Body of pancreas (tissue), 4 donors: ENCODE measurements around the gene GLT6D1.

ENCODE experiments used
- CTCF ChIP-seq, 7 experiments: fragments of 450-650 bp in 4 of 7; fragments of 200-600 bp in 3 of 7; sonication (generic) in 3 of 7; IDR thresholded peaks; one replicate each; pipeline ENCODE4 v1.5.1; 2016 to 2019; ENCODE audit warnings: antibody characterized with exemption in 7 of 7
- POLR2A ChIP-seq, 3 donors: fragments of 450-650 bp; IDR thresholded peaks; one replicate each; pipeline ENCODE4 v1.6.1; 2016; ENCODE audit warnings: antibody characterized with exemption in 3 of 3, mild to moderate bottlenecking in 2 of 3

DNA sequence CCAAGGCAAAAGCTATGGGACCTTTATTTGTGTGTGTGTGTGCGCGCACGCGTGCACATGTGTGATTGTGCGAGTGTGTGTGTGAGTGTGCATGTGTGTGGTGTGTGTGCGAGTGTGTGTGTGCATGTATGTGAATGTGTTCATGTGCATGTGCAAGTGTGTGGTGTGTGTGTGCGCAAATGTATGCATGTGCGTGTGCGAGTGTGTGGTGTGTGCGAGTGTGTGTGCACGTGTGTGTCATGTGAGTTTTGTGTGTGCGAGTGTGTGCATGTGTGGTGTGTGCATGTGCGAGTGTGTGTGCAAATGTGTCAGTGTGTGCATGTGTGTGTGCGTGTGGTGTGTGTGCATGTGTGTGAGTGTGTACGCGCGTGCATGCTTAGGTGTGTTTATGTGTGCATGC is 11.1 kb upstream of the GLT6D1 start:
- no peak for TF ChIP-seq POLR2A (IDR thresholded peaks at IDR 0.05)
- TF ChIP-seq CTCF (IDR thresholded peaks at IDR 0.05): no peak
